SH-SY5Y (cell line): Measurements from ENCODE around the gene MANBA.

Experiments used
- GATA2 ChIP-seq: IDR thresholded peaks from 2 replicates; pipeline ENCODE4 v1.6.1; 2011; ENCODE audit warnings: mild to moderate bottlenecking, low read depth, low read length
- GATA3 ChIP-seq: IDR thresholded peaks from 2 replicates; pipeline ENCODE4 v1.6.1; 2011; ENCODE audit warnings: low read depth, mild to moderate bottlenecking, low read length, moderate library complexity

- TF ChIP-seq GATA2 (no peak), GATA3 (no peak)
Measured at GRCh38 chr4:102675141-102675540, 85.6 kb downstream of the MANBA start.
